NOMO-1 treated with DMSO at 0.1 percent for 48 hours (cell line): ENCODE data around the gene NXN.
A peak's percentile ranks its signal among the peaks of the same experiment; 100 is the strongest.
"Not testable (repeated sequence)": the region's sequence is repeated elsewhere in the genome, so short reads cannot be mapped to it uniquely, and the experiment has no call there.

Experiments
- DNase-seq: peaks from one replicate; lab custom pipeline; 2025; ENCODE audit not compliant: unreplicated experiment; lab: John Stamatoyannopoulos, UW

NXN gene

DNA sequence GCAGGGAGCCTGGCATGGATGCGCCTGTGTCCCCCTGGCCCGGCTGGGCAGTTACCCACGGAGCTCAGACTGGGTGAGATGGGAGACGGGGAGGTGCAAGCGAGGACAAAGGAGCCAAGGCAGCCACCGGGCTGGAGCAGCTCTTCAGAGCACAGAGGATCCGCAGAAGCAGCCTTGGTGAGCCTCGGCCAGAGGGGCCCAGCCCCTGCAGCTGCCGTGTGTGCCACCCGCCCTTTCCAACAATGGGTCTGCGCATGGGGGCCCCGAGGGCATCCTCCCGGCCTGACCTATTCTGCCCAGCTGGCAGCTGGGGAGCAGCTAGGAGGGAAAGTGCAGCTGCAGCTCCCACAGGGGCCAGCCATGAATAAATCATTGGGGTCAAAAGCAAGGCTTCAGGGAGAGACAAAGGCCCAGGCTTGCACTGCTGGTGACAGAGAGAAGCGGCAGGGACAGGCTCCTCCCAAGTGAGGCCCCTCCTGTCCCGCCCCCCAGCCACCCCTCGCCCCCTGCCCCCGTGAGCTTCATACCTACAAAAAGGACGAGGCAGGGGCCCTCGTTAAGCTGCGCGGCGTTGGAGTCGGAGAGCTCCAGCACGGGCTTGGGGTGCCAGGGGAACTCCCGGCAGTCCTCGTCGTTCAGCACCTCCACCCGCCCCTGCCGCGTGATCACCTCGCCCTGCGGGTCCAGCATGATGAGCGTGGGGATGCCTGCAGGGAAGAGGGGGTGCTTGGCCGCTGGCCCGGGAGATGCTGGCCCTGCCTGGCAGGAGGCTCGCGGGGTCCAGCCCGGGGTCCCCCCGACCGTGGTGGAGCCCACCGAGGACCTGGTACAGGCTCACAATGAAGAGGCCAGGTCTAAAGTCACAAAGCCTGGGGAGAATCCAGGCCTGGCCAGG, 174.8 kb downstream of the NXN start:
- DNase-seq, result no peak

- no peak for DNase-seq
Measured at GRCh38 chr17:802901-803881, 176.4 kb downstream of the NXN start.

DNA sequence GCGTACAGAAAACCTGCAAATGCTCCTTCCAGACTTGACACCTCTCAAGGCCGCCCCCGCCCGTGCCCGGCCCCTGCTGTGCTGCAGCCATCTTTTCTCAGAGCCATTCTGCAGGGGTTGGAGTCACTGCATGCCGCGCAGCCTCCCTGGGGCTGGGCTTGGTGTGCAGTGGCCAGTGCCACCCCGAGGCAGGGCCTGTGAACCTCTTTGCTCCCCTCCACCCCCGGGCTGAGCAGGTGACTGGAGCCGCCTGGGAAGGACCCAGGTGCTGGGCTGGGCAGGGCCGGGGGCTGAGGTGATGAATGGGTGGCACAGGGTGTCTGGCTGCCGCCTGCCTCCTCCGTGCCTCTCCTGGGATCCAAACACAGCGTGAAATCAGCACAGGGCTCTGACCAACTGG, 177.1 kb downstream of the NXN start:
- no peak for DNase-seq

- no peak for DNase-seq
Measured at GRCh38 chr17:801660-802059, 177.9 kb downstream of the NXN start.

GRCh38 chr17:800446-801242, 178.9 kb downstream of the NXN start:
- DNase-seq, result no peak

- no peak for DNase-seq
Measured at GRCh38 chr17:799261-799660, 180.3 kb downstream of the NXN start.

GRCh38 chr17:798246-798645, 181.3 kb downstream of the NXN start:
- no peak for DNase-seq

DNA sequence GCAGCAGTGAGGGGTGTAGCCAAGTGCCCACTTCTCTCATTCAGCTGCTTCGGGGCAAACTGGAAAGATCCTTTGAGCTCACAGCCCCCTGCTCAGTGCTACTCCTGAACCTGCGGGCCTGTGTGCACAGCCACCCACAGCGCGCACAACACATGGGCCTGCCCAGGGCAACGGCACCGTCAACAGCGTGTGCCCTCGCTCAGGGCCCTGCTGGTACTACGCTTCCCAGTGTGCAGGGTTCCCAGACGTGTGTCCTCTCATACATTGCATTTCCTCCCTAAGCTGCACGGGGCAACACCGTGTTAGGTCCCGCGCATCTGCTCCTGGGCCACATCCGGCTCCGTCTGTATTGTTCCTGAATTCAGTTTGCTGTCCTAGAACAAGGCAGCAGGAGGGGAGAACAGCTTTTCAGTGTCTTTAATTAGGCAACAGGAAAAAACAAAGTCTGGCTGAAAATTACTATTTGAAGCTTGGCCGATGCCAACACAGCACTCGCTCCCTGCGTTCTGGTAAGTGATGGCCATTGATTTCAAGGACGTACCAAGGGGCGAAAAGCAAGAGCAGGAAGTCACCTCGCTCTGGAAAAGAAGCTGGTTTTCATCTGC, 182.2 kb downstream of the NXN start:
- no peak for DNase-seq

DNA sequence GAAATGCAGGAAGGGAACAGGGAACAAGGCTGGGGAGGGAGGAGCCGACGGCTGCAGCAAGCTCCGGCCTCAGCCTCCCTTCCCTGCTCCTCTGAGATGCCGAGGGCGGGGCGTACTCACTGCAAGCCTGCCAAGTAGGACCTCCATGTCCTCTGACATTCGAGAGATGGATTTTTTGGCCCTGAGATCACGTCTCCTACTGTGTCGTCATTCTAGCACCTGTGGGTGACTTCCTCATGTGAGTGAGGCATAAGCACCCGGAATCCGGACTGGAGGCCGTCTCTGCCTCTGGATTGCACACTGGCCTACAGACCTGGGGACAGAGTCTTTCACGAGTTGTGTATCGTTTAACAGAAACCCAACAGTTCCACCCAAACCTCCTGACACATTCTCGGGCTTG, 183.0 kb downstream of the NXN start:
- no peak for DNase-seq

DNA sequence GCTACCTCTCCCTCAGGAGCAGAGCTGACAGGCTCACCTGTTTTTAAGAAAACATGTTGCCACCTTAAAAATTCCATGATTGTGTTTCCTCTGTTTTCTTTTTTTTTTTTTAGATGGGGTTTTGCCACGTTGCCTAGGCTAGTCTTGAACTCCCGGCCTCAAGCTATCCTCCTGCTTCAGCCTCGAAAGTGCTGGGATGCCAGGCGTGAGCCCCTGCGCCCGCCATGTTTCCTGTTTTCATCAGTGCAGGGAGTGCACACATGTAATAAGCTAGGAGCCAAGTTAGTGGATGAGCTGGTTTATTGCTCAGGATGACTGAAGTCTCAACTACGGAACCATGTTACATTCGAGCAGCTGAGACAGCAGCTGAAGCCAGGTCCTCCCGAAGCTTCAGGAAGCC, 183.9 kb downstream of the NXN start:
- no peak for DNase-seq

DNA sequence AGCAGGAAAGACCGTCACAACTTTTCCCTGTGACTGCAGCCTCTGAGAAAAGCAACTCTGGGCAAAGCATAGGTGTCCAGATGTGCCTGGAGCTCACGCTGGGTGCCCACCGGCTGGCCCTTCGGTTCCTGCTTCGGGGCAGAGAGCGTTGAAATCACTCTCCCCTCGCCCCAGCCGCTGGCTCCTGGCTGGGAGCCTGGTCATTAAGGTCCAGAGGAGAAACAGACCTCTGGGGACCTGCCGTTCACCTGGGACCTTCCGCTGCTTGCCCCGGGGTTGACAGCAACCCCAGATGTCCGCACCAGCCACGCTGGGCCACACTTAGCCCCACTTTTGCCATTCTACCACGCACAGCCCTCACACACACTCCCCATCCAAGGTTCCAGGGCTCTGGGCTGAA, 184.3 kb downstream of the NXN start:
- DNase-seq, result no peak

GRCh38 chr17:794876-795275, 184.7 kb downstream of the NXN start:
- peak; percentile 5 for DNase-seq

- no peak for DNase-seq
Measured at GRCh38 chr17:792277-792676, 187.3 kb downstream of the NXN start.

DNA sequence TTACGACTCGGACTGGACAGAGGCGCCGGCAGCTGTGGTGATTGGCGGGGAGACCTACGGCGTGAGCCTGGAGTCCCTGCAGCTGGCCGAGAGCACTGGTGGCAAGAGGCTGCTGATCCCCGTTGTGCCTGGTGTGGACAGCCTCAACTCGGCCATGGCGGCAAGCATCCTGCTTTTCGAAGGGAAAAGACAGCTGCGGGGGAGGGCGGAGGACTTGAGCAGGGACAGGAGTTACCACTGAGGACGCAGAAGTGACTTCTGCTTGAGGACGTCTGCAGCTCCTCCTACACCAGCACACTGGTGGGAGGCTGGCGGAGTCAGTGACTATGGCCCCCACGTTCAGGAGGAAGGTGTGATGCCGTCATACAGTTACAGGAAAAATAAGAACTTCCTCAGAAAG, 187.7 kb downstream of the NXN start:
- no peak for DNase-seq

DNA sequence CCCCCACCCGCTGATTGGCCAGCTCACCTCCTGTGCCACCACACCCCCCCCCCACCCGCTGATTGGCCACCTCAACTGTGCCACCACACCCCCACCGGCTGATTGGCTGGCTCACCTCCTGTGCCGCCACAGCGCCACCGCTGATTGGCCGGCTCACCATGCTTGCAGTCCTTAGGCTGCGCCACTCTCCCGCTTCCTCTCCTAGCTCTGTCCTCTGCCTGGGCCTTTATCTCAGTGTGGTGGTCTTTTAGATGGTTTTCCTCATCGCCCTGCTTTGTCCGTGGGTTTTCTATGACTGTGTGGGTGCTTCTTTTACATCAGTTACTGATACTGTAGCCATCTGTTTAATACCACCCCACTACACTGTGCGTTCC, 188.7 kb downstream of the NXN start:
- DNase-seq, result not testable (repeated sequence)

DNA sequence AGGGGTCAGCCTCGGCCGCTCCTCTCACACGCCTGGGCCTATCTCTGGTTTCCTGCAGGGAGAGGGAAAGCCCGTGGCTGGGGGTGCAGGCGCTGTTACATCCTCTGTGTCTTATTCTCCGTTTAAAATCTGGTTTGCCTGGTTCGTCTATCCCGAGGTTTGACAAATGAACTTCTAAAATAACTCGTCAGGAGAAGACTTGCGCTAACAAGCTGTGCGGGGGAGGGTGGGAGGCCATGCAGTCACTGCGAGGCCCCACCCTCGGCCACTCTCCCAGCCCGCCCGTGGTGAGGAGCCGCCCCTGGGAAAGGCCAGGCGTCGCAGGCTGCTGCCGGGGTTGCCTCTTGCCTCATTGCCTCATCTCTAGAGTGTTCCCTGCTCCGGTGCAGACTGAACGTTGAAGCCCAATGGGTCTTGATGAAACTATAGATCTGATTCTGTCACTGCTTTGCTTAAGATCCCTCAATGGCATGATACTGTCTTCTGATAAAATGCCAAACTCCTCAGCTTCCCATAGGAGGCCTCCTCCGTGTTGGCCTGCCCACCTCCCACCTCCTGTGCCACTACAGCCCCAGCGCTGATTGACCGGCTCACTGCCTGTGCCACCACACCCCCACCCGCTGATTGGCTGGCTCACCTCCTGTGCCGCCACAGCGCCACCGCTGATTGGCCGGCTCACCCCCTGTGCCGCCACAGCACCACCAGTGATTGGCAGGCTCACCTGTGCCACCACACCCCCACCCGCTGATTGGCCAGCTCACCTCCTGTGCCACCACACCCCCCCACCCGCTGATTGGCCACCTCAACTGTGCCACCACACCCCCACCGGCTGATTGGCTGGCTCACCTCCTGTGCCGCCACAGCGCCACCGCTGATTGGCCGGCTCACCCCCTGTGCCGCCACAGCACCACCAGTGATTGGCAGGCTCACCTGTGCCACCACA, 189.4 kb downstream of the NXN start:
- DNase-seq, result not testable (repeated sequence)

- no peak for DNase-seq
Measured at GRCh38 chr17:789160-789840, 190.3 kb downstream of the NXN start.

DNA sequence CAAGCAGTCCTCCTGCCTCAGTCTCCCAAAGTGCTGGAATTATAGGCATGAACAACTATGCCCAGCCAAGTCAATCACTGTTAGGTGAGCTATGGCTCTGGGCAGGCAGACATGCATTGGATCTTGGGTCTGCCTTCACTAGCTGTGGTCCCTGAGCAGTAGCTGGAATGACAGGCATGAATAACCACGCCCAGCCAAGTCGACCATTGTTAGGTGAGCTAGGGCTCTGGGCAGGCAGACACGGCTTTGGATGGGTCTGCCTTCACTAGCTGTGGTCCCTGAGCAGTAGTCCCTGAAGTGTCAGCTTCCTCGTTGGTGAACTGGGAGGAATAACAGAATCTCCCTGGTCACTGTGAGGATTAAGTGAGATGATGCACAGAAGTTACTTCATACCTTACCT, 191.0 kb downstream of the NXN start:
- DNase-seq, result no peak

DNA sequence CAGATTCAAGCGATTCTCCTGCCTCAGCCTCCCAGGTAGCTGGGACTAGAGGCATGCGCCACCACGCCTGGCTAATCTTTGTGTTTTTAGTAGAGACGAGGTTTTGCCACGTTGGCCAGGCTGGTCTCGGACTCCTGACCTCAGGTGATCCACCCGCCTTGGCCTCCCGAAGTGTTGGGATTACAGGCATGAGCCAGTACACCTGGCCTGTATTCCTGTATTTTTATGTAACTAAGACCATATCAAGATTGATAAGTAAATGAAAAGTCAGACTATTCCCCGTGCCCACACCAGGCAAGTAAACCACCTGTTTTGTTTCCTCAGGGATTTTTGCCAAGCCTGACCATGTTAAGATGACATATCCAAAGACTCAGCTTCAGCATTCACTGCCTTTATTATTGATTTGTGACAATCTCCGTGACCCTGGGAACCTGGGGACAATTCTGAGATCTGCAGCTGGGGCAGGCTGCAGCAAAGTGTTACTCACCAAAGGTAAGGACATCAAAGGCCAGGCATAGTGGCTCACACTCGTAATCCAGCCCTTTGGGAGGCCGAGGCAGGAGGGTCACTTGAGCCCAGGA, 191.8 kb downstream of the NXN start:
- DNase-seq, result no peak
